ENCODE measurements around the gene DAZAP2.

DAZAP2 gene, protein sequence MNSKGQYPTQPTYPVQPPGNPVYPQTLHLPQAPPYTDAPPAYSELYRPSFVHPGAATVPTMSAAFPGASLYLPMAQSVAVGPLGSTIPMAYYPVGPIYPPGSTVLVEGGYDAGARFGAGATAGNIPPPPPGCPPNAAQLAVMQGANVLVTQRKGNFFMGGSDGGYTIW

GRCh38 chr12:51238510-51239334 lies at the start of gene DAZAP2:
DAZAP2 (plus strand) TSS chr12:51238826; CDS start chr12:51238908, 82 bp downstream.
- peak; percentile 96 to 97 for DNase-seq

GRCh38 chr12:51189790-51190355 lies 48.8 kb upstream of the DAZAP2 start:
- no peak for DNase-seq

- DNase-seq: no peak
Measured at GRCh38 chr12:51190820-51191219, 47.8 kb upstream of the DAZAP2 start.

DNA sequence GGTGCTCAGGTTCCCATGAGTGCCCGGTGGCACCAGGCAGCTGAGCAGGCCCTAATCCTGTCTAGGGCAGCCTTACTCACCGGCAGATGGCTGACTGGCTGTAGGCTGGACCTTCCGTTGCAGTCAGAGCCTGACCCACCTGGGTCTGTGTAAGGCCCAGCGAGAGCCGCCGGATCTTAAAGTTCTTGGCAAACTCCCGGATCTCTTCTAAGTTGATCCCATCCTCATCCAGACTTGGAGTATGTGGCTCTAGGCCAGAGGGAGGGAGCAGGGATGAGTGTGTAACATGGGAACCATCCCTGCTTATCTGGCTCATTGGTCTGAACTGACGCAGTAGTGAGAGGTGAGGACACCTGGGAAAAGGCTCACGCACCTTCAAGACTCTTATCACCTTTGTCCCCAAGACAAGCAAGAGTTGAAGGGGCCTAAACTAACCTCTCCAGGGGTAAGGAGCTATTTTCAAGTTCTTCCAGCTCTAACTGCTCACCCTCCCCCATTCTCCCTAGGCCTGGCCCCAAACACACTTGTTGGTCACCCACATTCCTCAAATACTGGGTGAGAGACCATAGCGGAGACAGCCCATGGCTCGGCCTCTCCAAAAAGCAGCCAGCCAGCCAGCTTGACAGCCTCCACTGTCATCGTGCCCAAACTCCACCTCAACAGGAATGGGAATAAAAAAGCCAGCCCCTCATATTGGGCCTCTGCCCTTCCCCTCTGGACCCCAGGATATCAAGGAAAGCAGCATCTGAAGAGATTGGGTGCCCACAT lies 46.9 kb upstream of the DAZAP2 start:
- DNase-seq: no peak

DNA sequence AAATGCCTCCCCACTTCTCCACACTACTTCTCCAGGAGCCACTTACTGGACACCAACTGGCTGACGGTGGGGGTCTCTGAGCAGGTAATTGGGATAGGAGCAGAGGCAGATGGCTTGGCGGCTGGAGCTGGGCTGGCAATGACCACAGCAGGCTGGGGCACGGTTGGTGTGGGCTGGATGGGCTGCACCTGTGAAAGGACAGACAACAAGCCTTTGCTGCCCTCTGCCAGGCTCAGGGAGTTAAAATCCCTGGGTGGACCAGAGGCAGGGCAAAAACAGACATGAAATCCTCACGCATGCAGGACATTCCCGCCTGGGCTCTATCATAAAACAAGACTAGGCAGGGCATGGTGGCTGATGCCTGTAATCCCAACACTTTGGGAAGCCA lies 46.3 kb upstream of the DAZAP2 start:
- no peak for DNase-seq

DNA sequence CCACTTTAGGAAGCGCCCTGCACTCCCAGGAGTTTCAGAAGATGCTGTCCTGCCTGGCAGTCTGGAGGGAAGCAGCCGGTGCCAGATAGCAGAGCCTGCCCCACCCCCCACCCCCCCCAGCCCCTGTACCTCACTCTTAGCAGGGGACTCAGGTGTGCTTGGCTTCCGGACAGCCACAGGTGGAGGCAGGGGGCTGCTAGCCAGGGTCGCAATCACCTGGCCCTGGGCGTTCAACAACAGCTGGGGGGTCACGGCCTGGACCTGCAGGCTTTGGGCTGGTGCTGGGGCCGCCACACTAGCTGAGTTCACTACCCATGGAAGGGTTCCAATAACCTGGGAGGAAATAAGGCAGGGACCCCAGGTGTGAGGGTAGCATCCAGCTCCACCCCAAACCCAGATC lies 42.8 kb upstream of the DAZAP2 start:
- no peak for DNase-seq

GRCh38 chr12:51196547-51196946 lies 42.1 kb upstream of the DAZAP2 start:
- DNase-seq: no peak

DNA sequence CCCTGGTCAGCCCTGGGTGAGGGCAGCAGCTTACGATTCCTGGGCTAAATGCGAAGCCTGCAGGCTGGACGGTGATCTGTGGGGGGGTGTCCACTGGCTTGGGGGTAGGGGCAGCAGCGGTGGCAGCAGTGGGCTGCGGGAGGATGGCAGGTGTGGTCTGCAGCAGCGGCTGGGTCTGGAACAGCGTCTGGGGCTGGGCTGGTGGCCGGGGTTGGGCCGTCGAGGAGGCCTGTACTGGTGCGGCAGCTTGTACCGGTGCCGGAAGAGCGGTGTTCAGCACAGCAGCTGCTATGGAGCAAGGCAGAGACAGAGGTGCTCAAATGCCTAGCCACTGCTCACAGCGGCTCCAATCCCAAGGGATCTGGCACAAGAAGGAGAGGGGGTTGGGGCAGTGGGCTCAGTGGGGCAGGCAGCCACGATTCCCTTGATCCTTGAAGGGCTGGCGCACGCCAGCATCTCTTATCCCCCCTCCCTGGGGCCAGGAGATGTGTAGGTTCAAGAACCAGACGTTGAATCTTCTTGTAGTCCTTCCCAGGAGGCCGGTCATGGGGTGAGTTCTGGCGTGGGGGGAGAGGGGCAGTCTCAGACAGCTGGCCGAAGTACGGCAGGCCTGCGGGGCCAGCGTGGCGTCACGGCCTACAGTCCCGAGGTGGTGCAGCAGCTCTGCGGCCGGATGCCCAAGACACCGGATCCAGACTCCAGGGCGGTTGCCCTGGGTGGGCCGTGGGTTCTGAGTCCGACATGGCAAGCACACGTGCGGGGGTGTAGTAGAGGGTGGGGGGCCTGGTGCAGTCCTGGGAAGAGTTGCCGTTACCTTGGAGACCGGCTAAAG lies 40.7 kb upstream of the DAZAP2 start:
- DNase-seq: no peak

GRCh38 chr12:51198568-51199365 lies 39.9 kb upstream of the DAZAP2 start:
- DNase-seq: no peak

DNA sequence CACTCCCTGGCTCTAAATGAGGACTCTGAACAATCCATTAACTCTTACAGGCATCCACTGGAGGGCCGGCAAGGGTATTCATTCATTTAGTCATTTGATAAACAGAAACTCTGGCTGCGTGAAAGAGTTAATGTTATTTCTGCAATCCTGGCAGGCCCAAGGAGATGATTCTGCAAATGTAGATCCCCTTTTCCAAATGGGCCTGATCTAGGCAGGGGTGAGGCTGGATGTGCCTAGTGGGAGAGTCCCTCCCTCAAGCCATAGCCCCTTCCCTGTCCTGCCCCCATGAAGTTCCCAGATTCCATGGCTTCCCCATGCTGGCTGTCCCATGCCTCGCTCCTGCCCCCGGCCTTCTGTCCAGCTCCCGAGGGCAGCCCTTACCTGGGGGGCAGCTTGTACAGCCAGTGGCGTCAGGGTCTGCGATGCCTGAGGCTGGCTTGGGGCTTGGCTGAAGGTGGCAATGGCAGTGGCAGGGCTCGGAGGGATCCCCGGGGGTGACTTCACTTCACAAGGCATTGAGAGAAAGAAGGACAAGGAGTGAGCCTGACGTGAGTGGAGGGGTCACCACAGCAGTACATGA lies 39.2 kb upstream of the DAZAP2 start:
- no peak for DNase-seq

DNA sequence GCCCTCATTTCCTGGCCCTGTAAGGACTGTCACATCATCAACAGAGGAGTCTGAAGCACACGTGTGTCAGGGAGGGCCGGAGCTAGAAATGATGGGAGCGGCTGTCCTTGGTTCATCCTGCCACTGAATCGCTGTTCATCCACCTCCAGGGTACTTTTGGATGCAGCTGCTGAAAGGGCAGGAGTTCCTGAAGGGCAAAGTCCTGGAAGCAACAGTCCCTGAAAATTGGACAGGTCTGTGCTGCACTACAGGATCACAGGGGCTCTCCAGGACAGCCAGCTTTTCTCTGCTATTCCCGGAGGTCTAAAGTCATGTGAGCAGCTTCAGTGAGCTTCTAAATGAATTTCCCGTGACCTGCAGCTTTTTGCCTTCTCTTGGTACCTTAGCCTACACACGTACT lies 38.5 kb upstream of the DAZAP2 start:
- no peak for DNase-seq

GRCh38 chr12:51200806-51201205 lies 37.8 kb upstream of the DAZAP2 start:
- no peak for DNase-seq

DNA sequence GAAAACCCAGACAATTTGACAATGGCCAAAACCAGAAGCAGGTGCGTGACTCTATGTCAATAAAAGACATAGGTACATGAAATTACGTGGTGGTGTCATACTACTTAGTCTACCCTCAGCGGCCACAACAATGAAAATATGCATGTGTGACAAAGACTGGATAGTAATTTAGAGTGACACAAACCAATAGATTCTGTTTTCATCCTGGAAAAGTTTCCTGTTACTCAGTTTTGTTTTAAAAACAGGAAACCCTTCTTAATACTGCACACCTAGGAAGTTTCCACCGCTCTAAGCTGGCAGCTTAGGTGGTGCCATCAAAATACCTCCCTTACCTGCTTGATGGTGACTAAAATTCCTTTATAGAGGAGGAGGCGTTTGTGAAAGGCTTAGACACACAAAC lies 35.9 kb upstream of the DAZAP2 start:
- no peak for DNase-seq

GRCh38 chr12:51205350-51205749 lies 33.3 kb upstream of the DAZAP2 start:
- DNase-seq: no peak

- DNase-seq: no peak
Measured at GRCh38 chr12:51208016-51208660, 30.5 kb upstream of the DAZAP2 start.

DNA sequence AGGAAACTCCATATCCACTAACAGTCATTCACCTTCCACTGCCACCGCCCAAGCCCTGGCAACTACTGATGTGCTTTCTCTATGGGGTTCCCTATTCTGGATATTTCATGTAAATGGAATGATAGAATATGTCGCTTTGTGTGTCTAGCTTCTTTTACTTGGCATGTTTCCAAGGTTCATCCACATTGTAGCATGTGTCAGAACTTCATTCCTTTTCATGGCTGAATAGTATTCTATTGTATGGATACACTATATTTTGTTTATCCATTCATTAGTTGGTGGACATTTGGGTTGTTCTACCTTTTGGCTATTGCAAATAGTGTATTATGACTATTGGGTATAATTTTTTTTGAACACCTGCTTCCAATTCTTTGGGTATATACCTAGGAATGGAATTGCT lies 29.4 kb upstream of the DAZAP2 start:
- DNase-seq: no peak

DNA sequence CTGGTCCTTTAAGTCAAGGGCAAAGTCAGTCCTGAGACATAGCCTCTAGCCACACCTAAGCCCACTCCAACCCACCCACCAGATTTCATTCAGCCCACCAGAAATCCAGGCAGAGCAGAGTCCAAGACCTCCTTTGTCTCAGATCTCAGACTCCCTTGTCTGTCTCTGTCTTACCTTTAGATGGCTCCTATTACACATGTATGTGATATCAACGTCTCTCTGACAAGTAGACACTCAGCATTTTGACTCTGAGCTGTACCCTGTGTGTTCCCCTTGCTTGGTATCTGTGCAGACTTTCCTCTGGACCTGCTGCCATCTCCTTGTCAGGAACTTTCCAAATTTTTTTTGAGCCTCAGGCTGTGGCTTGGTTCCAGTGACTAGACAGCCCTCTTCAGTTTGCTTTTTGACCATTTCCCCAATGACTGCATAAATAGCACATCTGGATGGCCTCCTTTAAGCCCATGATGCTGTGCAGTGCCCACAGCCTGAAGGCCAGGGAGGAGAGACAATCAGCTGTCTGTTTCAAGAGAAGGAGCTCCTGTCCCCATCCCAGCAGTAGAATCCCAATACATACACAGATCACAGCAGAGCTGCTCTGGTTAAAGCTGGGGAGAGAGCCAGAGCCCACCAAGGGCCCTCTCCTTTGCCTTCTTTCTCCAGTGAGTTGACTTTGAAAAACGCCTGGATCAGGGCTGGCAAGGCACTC lies 27.8 kb upstream of the DAZAP2 start:
- DNase-seq: no peak

GRCh38 chr12:51214895-51215294 lies 23.7 kb upstream of the DAZAP2 start:
- DNase-seq: no peak

GRCh38 chr12:51216642-51217041 lies 22.0 kb upstream of the DAZAP2 start:
- DNase-seq: peak in 1 of 2 donors; percentile 12
